HG03520 (cell line): ENCODE measurements around the gene DBT.
"Not testable (repeated sequence)": the region's sequence is repeated elsewhere in the genome, so short reads cannot be mapped to it uniquely, and the experiment has no call there.

Source experiments
- ATAC-seq: cut with Tn5 transposase; IDR thresholded peaks from one replicate; pipeline ENCODE4 v1.9.1; 2021; ENCODE audit warnings: mild to moderate bottlenecking, moderate library complexity; ENCODE audit not compliant: unreplicated experiment

Gene DBT

GRCh38 chr1:100202703-100203102 is 46.9 kb downstream of the DBT start:
- ATAC-seq: not testable (repeated sequence)

- not testable (repeated sequence) for ATAC-seq
These were observed 49.6 kb downstream of the DBT start for GRCh38 chr1:100200060-100200459.

GRCh38 chr1:100198596-100198995 is 51.0 kb downstream of the DBT start:
- no peak for ATAC-seq

- no peak for ATAC-seq
These were observed 61.0 kb downstream of the DBT start for GRCh38 chr1:100188617-100189016.

- ATAC-seq: no peak
These were observed 61.7 kb downstream of the DBT start for GRCh38 chr1:100187912-100188311.

- peak; percentile 80 for ATAC-seq
These were observed 65.1 kb downstream of the DBT start for GRCh38 chr1:100184536-100184935.

- no peak for ATAC-seq
These were observed 66.3 kb downstream of the DBT start for GRCh38 chr1:100183370-100183769.

GRCh38 chr1:100178091-100178490 is 71.5 kb downstream of the DBT start, which contains the start of gene LRRC39:
Gene LRRC39 (minus strand): TSS chr1:100178256. CDS start chr1:100168516, 9,740 bp downstream.
- ATAC-seq: no peak

GRCh38 chr1:100177295-100178041 is 72.2 kb downstream of the DBT start:
- no peak for ATAC-seq

- no peak for ATAC-seq
These were observed 81.6 kb downstream of the DBT start for GRCh38 chr1:100168051-100168450.

GRCh38 chr1:100164702-100165101 is 84.9 kb downstream of the DBT start:
- no peak for ATAC-seq

- no peak for ATAC-seq
These were observed 85.4 kb downstream of the DBT start for GRCh38 chr1:100164216-100164615.

GRCh38 chr1:100162881-100163280 is 86.8 kb downstream of the DBT start:
- no peak for ATAC-seq

GRCh38 chr1:100152271-100152670 is 97.4 kb downstream of the DBT start:
- no peak for ATAC-seq

- ATAC-seq: no peak
These were observed 98.0 kb downstream of the DBT start for GRCh38 chr1:100151679-100152078.

GRCh38 chr1:100147875-100148274 is 101.8 kb downstream of the DBT start:
- no peak for ATAC-seq

GRCh38 chr1:100146958-100147357 is 102.7 kb downstream of the DBT start:
- no peak for ATAC-seq

- ATAC-seq: no peak
These were observed 104.5 kb downstream of the DBT start for GRCh38 chr1:100145116-100145515.

- ATAC-seq: no peak
These were observed 107.3 kb downstream of the DBT start for GRCh38 chr1:100142343-100142742.

GRCh38 chr1:100141192-100141591 is 108.4 kb downstream of the DBT start:
- no peak for ATAC-seq

GRCh38 chr1:100137602-100138001 is 112.0 kb downstream of the DBT start:
- ATAC-seq: no peak
